Measurements from ENCODE around the gene AGPS. TPM values are rescaled to one million over a fixed set of nuclear protein-coding genes. Genes with fewer than 3 reads are reported as not detected.

Gene AGPS
- total and polyA plus RNA-seq, 4 donors = 6.3 to 46.9 (median 18.3) TPM

- Histone ChIP-seq H3K4me3 (ENCODE audit: low read depth in 1 of 3, low read length in 3 of 3) (no peak overlapping the region), H3K36me3 (ENCODE audit: control insufficient read depth in 4 of 4, insufficient read depth in 3 of 4, low read depth in 1 of 4, low read length in 3 of 4) (peaks cover 0 to 7% (median 2%) of the 10 kb centered on the region in 4 donors), H3K27me3 (ENCODE audit: control insufficient read depth in 4 of 4, insufficient read depth in 4 of 4, low read length in 3 of 4) (no peaks in the 10 kb centered on the region), H3K9ac (ENCODE audit: low read depth in 1 of 2, low read length in 2 of 2) (no peak overlapping the region), H3K4me1 (ENCODE audit: control insufficient read depth in 4 of 4, insufficient read depth in 4 of 4, low read length in 3 of 4) (no peaks in the 10 kb centered on the region), H3K9me3 (ENCODE audit: control insufficient read depth in 4 of 4, low read length in 3 of 4) (no peaks in the 10 kb centered on the region), H3K27ac (ENCODE audit: low read depth in 1 of 2, low read length in 2 of 2) (no peak overlapping the region)
- no peak for DNase-seq (ENCODE audit: low spot score)
- WGBS = 90% methylated on average over 6 of the region's 6 CpGs
- TF ChIP-seq FOXA2 (IDR thresholded peaks at IDR 0.05) (no peak), CTCF (IDR thresholded peaks at IDR 0.05; ENCODE audit: low read depth, low read length, missing input control) (no peak), RAD21 (IDR thresholded peaks at IDR 0.05) (no peak), FOXA1 (IDR thresholded peaks at IDR 0.05) (no peak), NR2F2 (IDR thresholded peaks at IDR 0.05) (no peak), ZBTB33 (IDR thresholded peaks at IDR 0.05) (no peak), SP1 (IDR thresholded peaks at IDR 0.05) (no peak), ATF3 (IDR thresholded peaks at IDR 0.05) (no peak)
These were observed 150.6 kb downstream of the AGPS start for GRCh38 chr2:177543007-177543760.

- WGBS = 78% methylated on average over 3 of the region's 3 CpGs
- H3K9ac ChIP-seq (ENCODE audit: low read depth in 1 of 2, low read length in 2 of 2) = no peak overlapping the region
These were observed 152.6 kb downstream of the AGPS start for GRCh38 chr2:177545143-177545542.

GRCh38 chr2:177545981-177546585, 153.5 kb downstream of the AGPS start:
- TF ChIP-seq RXRA (IDR thresholded peaks at IDR 0.05) (no peak), HNF4A (conservative IDR thresholded peaks at IDR 0.05) (no peak), RAD21 (IDR thresholded peaks at IDR 0.05) (no peak)
- no peak for DNase-seq (ENCODE audit: low spot score)
- Histone ChIP-seq H3K9ac (ENCODE audit: low read depth in 1 of 2, low read length in 2 of 2) (no peak overlapping the region), H3K27ac (ENCODE audit: low read depth in 1 of 2, low read length in 2 of 2) (no peak overlapping the region), H3K9me3 (ENCODE audit: control insufficient read depth in 4 of 4, low read length in 3 of 4) (no peaks in the 10 kb centered on the region), H3K4me3 (ENCODE audit: low read depth in 1 of 3, low read length in 3 of 3) (no peak overlapping the region), H3K27me3 (ENCODE audit: control insufficient read depth in 4 of 4, insufficient read depth in 4 of 4, low read length in 3 of 4) (no peaks in the 10 kb centered on the region), H3K4me1 (ENCODE audit: control insufficient read depth in 4 of 4, insufficient read depth in 4 of 4, low read length in 3 of 4) (no peaks in the 10 kb centered on the region), H3K36me3 (ENCODE audit: control insufficient read depth in 4 of 4, insufficient read depth in 3 of 4, low read depth in 1 of 4, low read length in 3 of 4) (no peaks in the 10 kb centered on the region)
- 94% methylated on average over 10 of the region's 10 CpGs for WGBS

More at GRCh38 chr2:177545143-177545542, 152.6 kb downstream of the AGPS start:
- no peaks in the 10 kb centered on the region for H3K4me1 ChIP-seq (ENCODE audit: control insufficient read depth in 4 of 4, insufficient read depth in 4 of 4, low read length in 3 of 4)
- no peaks in the 10 kb centered on the region for H3K27me3 ChIP-seq (ENCODE audit: control insufficient read depth in 4 of 4, insufficient read depth in 4 of 4, low read length in 3 of 4)
- no peak for DNase-seq (ENCODE audit: low spot score)
- H3K36me3 ChIP-seq (ENCODE audit: control insufficient read depth in 4 of 4, insufficient read depth in 3 of 4, low read depth in 1 of 4, low read length in 3 of 4) = no peaks in the 10 kb centered on the region
- no peak overlapping the region for H3K4me3 ChIP-seq (ENCODE audit: low read depth in 1 of 3, low read length in 3 of 3)
- TF ChIP-seq SP1 (IDR thresholded peaks at IDR 0.05) (no peak), FOXA1 (IDR thresholded peaks at IDR 0.05) (no peak), FOXA2 (IDR thresholded peaks at IDR 0.05) (no peak)
- no peaks in the 10 kb centered on the region for H3K9me3 ChIP-seq (ENCODE audit: control insufficient read depth in 4 of 4, low read length in 3 of 4)
- H3K27ac ChIP-seq (ENCODE audit: low read depth in 1 of 2, low read length in 2 of 2) = no peak overlapping the region
